Lower lobe of right lung (tissue), 2 donors: ENCODE results near the gene COL18A1. TPM values are rescaled to one million over a fixed set of nuclear protein-coding genes. Genes with fewer than 3 reads are reported as not detected.
A peak's percentile ranks its signal among the peaks of the same experiment; 100 is the strongest.

ENCODE experiments used
- ATAC-seq, 2 donors: fragments of 200-7000 bp; cut with Tn5 transposase; one replicate each; pipeline ENCODE4 v1.9.1; 2020 to 2022; ENCODE audit warnings: mild to moderate bottlenecking in 2 of 2, moderate library complexity in 2 of 2
- DNase-seq: peaks from one replicate; pipeline ENCODE4 v3.0.0-alpha.2; 2020
- H3K27ac ChIP-seq: fragments of 200-600 bp; one replicate; pipeline ENCODE4 v1.8.0; 2022
- H3K27me3 ChIP-seq: fragments of 200-600 bp; one replicate; pipeline ENCODE4 v1.8.0; 2022; ENCODE audit warnings: low read depth
- H3K36me3 ChIP-seq: fragments of 200-600 bp; one replicate; pipeline ENCODE4 v1.8.0; 2022; ENCODE audit warnings: mild to moderate bottlenecking
- H3K4me1 ChIP-seq: fragments of 200-600 bp; one replicate; pipeline ENCODE4 v1.8.0; 2022
- H3K4me3 ChIP-seq: fragments of 200-600 bp; one replicate; pipeline ENCODE4 v1.8.0; 2022; ENCODE audit warnings: mild to moderate bottlenecking
- H3K9me3 ChIP-seq: fragments of 200-600 bp; one replicate; pipeline ENCODE4 v1.8.0; 2022
- intact Hi-C: fragments of 100-400 bp; cut with DNase I; formaldehyde crosslinking; loops from one replicate; pipeline ENCODE4 v1.11.0; 2022
- microRNA-seq: library from miRNA; unstranded; fragments of <30 nt; microRNA quantifications from one replicate; pipeline ENCODE4 v1.2.0, GENCODE V29; 2020; ENCODE audit warnings: borderline number of aligned reads
- total RNA-seq: library from RNA; stranded (reverse); fragmentation: NEBNext Ultra II Directional; extraction: Animal tissue kit (Norgen Biotek cat#: 25700); gene quantifications from one replicate; pipeline ENCODE4 v1.2.1, GENCODE V29; 2021
- TF ChIP-seq, protein P1 (sequence below): fragments of 200-600 bp; IDR thresholded peaks from one replicate; pipeline ENCODE4 v1.8.0; 2022; ENCODE audit warnings: antibody characterized with exemption, mild to moderate bottlenecking
- donor health status: DM: no; HTN: yes; CAD: no; lungs with severe emphysema.

COL18A1 gene
- total RNA-seq, 1 donor from 2014 or later: 45.1 TPM

DNA sequence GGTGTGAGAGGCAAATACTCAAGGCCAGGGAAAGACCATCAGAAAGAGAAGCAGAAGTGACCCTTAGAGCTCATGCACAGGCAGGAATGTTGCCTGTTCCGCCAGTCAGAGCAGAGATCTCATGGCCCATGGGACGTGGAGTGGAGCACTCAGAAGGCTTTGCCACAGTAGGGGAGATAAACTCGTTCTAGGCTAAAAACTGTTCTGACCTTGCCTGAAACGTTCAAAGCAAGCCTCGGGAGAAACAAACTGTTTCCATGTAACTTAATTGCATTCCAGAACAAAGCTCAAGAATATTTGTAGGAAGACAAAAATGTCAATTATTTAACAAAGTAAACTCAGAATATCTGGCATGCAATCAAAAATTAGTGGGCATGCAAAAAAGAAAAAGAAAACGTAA is 158.0 kb downstream of the COL18A1 start:
- H3K9me3 ChIP-seq: no peaks in the 10 kb centered on the region
- intact Hi-C loops: no loop called here
- H3K4me1 ChIP-seq: no peaks in the 10 kb centered on the region
- ATAC-seq: peak; percentile 84 to 85
- no peaks in the 10 kb centered on the region for H3K36me3 ChIP-seq
- peak overlapping the region; percentile 64 for H3K27ac ChIP-seq
- H3K4me3 ChIP-seq: peak overlapping the region; percentile 47
- peak; percentile 49 for DNase-seq
- TF ChIP-seq, protein P1, sequence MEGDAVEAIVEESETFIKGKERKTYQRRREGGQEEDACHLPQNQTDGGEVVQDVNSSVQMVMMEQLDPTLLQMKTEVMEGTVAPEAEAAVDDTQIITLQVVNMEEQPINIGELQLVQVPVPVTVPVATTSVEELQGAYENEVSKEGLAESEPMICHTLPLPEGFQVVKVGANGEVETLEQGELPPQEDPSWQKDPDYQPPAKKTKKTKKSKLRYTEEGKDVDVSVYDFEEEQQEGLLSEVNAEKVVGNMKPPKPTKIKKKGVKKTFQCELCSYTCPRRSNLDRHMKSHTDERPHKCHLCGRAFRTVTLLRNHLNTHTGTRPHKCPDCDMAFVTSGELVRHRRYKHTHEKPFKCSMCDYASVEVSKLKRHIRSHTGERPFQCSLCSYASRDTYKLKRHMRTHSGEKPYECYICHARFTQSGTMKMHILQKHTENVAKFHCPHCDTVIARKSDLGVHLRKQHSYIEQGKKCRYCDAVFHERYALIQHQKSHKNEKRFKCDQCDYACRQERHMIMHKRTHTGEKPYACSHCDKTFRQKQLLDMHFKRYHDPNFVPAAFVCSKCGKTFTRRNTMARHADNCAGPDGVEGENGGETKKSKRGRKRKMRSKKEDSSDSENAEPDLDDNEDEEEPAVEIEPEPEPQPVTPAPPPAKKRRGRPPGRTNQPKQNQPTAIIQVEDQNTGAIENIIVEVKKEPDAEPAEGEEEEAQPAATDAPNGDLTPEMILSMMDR: no peak
- H3K27me3 ChIP-seq: no peaks in the 10 kb centered on the region

Small RNAs within 50 kb of the gene (microRNA-seq; reads per million reads assigned to microRNA genes)
- 1.5 reads per million for gene MIR6815

Other genes with a start within 250 kb of the COL18A1 start
- 29.1 TPM for gene POFUT2, start 117.3 kb upstream of the COL18A1 start, total RNA-seq
- 50.7 TPM for gene SLC19A1, start 137.3 kb downstream of the COL18A1 start, total RNA-seq
- 4.5 TPM for gene PCBP3, start 238.6 kb downstream of the COL18A1 start, total RNA-seq